Left renal cortex interstitium (tissue), 4 donors: ENCODE measurements around the gene ABCA13. TPM values are rescaled to one million over a fixed set of nuclear protein-coding genes. Genes with fewer than 3 reads are reported as not detected.
"Not testable (repeated sequence)": the region's sequence is repeated elsewhere in the genome, so short reads cannot be mapped to it uniquely, and the experiment has no call there.

Experiments used
- DNase-seq, 4 donors: peaks; one replicate each; pipeline ENCODE4 v3.0.0-alpha.2; 2013; ENCODE audit warnings: low read depth in 4 of 4, low spot score in 2 of 4, missing footprints in 1 of 4
- polyA plus RNA-seq, 4 donors: library from polyadenylated mRNA; unstranded; fragments of 120-200 nt; gene quantifications; one replicate each; pipeline ENCODE4 v1.2.1, GENCODE V29; 2013; ENCODE audit not compliant: insufficient read length in 4 of 4

The ABCA13 gene
- polyA plus RNA-seq, 4 donors, result 0.57 to 1.0 (median 0.89) TPM

DNA sequence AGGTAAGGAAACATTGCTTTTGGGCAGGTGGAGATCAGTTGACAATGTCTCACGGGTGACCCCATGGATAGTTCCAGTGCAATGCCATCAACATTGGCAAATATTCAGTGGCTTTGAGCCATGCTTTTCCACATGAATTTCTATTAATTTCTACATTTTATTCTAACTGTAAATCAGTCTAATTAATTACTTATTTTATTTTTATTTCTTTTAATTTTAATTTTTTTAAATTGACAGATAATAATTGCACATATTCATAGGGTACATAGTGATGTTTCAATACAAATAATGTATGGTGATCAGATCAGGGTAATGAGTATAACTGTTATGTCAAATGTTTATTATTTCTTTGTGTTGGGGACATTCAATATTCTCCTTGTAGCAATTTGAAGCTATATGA lies 3.8 kb downstream of the ABCA13 start:
- no peak for DNase-seq

DNA sequence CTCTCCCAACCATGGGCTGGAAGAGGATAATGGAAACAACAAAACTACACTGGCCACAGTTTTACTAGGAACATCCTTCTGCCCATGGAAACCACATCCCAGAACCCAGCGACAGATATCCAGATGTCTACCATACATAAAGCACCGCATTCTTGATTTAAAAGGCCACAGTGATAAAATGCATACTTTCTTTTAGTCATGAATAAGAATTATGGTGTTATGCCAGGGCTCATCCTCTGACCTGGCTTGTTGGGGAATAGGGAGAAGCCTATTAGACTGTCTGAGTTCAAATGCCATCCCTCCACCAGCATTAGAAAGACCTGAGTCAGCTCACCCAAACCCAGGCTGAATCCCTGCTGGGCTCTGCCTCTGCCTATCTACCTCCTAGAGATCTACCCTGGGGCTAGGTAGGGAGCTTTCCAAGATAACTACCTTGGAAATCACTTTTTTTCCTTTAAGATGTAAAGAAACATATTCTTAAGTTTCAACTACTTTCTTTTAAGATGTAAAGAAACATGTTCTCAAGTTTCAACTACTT lies 5.2 kb downstream of the ABCA13 start:
- no peak for DNase-seq

DNA sequence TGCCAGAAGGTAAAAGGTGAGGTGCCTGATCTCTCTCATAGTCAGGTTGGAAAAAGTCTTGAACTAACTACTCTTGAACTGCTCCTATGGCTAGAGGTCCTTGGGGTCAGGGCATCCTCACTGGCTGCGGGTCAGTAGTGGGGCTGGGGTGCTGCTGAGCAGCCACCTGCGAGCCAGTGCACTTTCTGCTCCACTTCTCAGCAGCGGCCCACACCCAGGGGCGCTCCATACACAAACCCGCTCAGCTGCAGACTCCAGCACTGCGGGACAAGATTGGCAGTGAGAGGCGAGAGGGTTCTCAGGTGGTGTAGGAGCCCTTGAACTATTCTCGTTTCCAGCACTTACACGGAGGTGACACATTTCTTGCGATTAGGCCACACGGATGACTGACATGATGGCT lies 6.0 kb downstream of the ABCA13 start:
- DNase-seq, result no peak

DNA sequence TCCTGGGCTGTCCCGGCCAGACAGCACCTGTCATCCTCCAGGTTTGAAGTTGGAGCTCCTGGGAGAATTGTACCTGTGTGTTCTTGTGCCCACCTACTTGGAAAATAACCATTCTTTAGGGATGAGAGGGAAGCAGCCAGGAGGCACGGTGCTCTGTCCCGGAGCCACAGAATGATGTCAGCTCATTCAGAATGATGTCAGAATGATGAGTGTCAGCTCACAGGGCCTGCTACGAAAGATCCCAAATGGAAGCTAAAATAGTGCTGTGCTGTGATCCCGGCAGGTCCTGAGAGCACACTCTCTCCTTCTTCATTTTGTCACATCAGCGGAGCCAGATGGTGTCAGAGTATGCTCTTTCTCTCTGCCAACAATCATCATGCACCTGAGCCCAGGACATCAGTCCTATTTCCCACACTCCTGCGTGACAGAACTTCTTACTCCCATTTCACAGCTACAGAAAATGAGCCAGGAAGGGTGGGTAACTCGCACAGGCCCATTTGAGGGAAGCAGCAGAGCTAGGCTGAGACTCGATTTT lies 8.3 kb downstream of the ABCA13 start:
- DNase-seq, result no peak

DNA sequence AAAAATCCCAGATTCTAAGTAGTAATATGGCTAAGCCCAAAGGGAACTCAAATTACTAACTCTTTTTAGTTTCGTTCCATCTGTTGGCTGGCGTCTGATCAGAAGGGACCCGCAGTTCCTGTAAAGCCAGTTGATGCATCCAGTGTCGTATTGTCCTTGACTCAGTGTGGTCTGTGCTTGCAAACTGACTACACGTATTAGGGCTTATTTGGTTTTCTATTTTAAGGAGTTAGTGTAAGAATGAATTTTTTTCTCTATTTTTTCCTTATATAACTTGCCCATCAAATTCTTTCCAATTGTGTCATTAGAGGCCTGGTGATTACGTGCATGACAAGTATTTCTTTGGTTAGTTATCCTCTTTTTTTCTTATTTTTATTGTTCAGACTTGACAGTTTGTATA lies 9.7 kb downstream of the ABCA13 start:
- DNase-seq, result no peak

DNA sequence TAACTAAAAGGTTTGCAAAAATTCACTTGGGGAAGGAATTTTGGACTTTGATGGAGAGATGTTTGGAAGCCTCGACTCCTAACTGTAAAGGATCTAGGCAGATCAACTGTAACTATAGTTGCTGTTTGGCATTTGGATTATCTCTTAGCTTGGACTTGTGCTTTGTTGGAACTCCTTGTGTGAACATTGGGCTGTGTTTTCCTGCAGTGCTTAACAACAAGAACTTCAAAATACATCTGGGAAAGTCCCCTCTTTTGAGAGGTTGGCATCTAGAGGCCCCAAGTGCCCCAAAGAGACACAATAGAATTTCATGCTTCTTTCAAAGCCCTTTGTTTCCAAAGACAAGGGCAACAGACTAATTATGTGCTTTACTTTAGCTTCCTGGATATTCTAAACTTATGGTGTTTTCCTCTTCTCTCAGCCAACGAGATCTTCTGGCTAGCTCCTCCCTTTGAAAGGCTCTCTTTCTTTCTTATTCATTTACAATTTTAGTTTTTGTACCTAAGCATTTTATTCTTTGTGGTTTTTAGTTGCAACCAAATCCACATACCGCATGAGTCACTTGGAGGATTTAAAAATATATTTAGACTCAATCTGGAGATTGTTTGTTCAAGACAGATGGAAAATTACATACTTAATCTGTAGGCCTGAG lies 11.6 kb downstream of the ABCA13 start:
- DNase-seq, result no peak

DNA sequence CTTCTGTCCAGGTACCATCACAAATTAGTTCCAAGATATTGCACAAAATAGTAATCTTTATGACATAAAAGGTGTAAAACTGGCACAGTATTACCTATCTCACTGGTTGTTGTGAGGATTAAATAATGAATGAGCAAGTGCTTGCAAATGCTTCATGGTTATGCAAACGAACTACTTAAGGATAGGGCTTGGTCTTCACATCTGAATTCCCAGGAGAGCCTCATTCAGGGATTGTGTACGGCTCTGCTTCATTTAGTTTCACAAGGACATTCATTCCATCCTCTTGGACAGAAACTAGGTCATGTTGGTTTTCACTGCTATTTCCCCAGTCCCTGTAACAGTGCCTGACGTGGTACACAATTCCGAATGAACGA lies 12.1 kb downstream of the ABCA13 start:
- no peak for DNase-seq

DNA sequence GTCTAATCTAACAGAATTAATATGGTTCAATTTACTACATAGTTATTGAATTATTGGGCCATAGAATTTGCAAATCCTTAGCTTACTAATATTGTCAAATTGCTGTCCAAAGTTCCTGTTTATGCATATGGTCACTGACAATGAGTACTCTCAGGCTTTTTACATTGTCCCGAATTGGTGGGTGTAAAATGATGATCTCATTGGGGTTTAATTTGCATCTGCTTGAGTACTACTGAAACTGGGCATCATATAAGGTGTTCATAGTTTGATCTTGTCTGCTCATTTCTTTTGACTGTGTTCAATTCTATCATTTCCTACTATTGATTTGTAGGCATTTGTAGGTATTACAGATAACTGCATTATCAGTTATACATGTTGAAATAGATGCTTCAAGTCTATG lies 12.7 kb downstream of the ABCA13 start:
- DNase-seq, result no peak

DNA sequence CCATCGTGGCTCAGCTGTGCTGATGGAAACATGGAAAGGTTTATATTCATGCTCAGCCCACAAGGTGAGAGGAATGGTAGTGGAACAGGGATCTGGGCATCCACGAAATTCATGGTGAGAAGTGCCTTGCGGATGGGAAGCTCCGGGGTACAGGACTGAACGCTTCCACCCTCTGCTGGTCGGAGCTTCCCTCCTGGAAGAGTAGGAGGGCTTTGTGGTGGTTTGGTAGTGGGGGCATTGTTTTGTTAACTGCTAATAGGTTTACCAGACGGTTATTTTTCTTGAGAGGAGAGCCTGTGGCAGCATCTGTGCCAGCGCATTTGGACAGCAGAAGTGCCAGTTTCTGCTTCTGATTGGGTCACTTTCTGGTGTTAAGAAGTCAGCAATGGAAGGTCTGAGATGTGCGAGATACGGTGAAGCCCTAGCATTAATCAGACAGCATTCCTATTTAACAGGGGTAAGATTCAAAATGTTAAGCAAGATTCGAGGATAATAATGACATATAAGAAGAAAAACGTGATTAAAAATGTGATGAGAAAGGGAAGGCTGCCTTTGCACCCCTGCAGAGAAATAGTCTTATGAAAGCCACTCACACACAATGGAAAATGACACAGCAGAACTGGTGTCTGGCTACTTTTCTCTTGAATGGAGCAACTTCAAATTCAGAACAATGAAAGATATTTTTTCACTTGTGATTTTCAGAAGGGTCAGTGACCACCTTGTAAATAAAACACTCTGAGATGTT lies 17.7 kb downstream of the ABCA13 start:
- no peak for DNase-seq

DNA sequence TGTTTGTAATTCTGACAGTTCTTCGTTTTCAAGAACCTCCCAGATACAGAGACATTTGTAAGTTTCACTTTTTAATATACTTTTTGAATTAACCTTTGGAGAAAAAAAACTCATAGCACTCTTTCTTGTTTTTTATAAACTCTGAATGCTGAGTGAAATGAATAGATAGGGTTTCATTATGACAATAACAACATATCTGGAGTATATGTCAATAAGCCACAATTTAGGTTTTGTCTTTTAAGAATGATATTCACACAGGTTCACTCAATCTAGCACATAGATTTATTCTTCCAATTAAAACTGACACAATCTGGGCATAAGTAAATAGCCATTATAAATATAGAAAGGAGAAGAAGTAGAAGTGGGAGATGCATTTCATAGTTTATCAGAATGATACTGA lies 21.7 kb downstream of the ABCA13 start:
- DNase-seq, result no peak

DNA sequence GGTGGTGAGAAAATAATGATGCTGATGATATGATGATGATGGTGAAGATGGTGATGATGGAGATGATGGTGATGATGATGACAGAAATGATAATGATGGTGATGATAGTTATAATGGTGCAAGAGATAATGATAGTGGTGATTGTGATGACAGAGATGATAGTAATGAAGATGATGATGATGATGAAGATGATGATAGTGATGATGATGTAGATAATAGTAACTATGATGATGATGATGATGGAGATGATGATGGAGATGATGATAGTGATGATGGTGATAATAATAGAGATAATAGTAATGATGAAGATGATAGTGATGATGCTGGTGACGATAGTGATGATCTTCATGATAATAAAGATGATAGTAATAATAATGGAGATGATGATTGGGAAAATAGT lies 22.2 kb downstream of the ABCA13 start:
- DNase-seq, result no peak

DNA sequence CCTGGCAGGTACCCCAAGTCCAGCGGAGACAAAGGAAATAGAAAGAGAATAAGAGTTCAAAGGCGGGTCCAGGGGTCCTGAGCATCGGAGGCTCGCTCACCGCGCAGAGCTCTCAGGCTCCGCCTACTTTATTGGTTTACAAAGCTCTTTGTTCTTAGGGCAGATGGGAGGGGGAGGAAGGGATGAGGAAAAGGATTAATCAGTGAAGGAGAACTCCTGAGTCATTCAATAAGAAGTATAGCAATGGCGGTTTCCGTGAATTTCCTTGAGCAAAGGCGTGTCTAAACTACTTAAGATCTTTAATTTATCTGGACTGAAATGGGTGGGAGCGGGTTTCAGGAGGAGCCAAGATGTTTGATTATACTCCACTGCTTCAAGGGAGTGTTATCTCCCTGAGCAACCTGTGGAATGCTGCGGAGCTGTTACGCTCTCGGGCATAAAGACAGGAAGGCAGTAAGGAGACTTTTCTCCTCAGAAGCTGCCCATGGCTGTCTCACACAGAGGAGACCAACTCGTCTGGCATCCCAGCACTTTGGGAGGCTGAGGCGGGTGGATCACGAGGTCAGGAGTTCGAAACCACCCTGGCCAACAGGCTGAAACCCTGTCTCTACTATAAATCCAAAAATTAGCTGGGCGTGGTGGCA lies 29.8 kb downstream of the ABCA13 start:
- not testable (repeated sequence) for DNase-seq

DNA sequence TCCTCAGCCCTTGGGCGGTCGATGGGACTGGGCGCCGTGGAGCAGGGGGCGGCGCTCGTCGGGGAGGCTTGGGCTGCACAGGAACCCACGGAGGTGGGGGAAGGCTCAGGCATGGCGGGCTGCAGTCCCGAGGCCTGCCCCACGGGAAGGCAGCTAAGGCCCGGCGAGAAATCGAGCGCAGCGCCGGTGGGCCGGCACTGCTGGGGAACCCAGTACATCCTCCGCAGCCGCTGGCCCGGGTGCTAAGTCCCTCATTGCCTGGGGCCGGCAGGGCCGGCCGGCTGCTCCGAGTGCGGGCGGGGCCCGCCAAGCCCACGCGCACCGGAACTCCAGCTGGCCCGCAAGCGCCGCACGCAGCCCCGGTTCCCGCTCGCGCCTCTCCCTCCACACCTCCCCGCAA lies 31.7 kb downstream of the ABCA13 start:
- DNase-seq, result not testable (repeated sequence)

DNA sequence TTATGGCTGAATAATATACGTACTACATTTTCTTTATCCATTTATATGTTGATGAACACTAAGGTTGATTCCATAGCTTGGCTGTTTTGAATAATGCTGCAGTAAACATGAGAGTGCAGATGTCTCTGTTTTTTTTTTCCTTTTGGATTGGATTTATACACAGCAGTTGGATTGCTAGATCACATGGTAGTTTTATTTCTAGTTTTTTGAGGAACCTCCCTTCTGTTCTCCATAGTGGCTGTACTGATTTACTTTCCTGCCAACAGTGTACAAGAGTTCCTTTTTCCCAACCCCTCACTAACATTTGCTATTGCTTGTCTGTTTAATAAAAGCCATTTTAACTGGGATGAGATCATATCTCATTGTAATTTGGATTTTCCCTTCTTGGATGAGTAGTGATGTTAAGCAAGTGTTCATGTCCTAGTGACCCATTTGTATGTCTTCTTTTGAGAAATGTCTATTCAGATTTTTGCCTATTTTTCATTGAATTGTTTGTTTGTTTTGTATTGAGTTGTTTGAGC lies 36.0 kb downstream of the ABCA13 start:
- no peak for DNase-seq

DNA sequence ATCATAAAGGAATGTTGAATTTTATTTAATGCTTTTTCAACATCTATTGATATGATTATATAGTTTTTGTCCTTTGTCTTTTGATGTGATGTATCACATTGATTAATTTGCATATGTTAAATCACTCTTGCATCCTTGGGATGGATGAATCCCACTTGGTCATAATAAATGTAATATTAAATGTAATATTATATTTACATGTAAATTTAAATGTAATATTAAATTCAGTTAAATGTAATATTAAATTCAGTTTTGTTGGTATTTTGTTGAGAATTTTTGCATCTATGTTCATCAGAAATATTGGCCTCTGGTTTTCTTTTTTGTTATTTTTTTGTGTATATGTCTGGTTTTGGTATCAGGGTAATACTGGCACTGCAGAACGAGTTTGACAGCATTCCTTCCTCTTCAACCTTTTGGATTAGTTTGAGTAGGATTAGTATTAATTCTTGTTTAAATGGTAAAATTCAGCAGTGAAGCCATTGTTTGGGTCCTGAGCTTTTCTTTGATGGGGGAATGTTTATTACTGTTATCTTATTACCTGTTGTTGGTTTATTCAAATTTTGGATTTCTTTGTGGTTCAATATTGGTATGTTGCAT lies 37.8 kb downstream of the ABCA13 start:
- DNase-seq, result no peak

DNA sequence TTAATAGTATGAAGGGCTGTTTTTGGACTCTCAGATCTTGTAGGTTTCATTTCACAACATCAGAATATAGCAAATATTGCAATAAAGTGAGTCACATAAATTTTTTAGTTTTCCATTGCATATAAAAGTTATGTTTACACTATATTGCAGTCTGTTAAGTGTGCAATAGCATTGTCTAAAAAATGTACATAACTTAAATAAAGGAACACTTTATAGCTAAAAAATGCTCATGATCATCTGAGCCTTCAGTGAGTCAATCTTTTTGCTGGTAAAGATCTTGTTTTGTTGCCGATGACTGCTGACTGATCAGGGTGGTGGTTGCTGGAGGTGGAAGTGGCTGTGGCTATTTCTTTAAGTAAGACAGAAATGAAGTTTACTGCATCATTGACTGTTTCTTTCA lies 42.0 kb downstream of the ABCA13 start:
- no peak for DNase-seq

DNA sequence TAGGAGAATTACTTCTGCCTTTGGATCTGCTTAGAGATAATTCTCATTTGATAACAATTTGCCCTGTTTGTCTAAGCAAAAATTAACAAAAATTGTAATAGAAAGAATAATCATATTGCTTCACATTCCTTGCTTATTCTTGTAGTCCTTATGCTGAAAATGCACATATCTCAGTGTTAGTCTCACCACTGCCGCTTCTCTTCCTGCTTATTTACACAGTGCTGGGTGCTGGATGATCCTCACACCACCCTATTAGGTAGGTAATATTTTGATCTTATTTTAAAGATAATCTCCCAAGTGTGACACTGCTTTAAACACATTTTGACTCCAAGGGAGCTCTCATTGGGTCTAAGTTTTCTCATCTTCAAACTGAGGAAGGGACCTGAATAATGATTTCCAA lies 46.0 kb downstream of the ABCA13 start:
- DNase-seq, result no peak

DNA sequence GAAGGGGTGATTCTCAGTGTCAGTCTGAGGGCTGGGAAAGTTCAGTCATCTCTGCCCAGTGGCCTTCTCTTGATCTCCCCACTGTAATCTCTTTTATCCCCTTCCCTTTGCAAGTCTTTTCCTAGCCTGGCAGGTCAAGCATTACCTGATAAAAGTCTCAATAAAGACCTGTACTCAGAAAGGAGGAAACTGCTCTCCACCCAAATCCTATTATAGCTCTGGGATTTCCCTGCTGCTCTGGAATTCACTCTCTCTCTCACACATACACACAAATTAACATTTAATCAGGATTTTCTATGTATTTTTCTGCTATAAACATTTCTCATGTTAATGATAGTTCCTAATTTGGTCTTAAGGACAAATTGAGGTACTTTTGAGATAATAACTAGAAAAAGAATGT lies 46.5 kb downstream of the ABCA13 start:
- DNase-seq, result no peak

DNA sequence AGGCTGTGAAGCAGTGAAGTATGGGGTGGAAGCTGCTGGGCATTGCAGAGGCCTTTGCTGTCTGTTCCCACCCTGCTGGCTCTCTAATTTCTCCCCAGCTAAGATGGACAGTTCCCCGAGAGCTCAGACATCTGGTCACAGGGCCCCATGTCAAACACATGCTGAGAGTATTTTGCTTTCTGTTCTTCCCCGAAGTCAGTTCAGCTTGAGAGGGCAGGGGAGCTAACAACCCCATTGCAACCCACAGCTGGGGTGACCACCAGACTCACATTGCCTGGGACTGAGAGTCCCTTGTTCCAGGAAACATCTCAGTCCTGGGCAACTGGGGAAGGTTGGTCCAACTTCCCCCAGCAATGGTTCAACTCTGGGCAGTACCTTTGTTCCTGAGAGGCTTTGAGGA lies 52.8 kb downstream of the ABCA13 start:
- no peak for DNase-seq

DNA sequence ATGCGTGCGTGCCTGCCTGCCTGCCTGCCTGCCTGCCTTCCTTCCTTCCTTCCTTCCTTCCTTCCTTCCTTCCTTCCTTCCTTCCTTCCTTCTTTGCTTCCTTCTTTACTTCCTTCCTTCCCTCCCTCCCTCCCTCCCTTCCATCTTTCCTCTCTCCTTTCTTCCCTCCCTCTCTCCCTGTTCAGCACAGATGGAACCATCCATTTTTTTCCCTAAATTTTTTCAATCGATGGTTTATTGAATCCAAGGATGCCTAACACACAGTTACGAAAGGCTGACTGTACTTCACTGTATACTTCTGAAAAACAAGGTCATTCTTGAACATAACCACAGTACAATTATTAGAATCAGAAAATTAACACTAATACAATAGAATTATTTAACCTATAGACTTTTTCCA lies 53.8 kb downstream of the ABCA13 start:
- DNase-seq, result no peak

DNA sequence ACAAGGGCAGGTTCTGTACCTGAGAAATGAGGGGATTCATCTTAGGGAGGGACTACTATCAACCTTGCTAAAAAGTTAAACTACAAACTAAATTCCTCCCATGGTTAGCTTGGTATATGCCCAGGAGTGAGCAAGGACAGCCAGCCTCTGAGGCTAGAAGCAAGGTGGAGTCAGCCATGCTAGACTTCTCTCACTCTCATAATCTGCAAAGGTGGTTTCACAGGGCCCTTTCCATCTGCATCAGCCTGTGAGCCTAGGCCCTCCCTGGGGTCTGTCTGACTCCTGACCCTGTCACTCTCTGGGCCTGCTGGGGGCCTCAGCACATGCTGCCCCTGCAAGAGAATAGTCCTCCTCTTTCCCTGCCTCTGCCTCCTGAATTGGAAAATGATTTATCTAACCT lies 66.1 kb downstream of the ABCA13 start:
- no peak for DNase-seq
